SW480 (cell line): ENCODE data around the gene PTPRQ.
A peak's percentile ranks its signal among the peaks of the same experiment; 100 is the strongest.

Experiments used
- DNase-seq: peaks from one replicate; pipeline ENCODE4 v3.0.0-alpha.2; 2016; ENCODE audit warnings: low spot score

Gene PTPRQ

DNA sequence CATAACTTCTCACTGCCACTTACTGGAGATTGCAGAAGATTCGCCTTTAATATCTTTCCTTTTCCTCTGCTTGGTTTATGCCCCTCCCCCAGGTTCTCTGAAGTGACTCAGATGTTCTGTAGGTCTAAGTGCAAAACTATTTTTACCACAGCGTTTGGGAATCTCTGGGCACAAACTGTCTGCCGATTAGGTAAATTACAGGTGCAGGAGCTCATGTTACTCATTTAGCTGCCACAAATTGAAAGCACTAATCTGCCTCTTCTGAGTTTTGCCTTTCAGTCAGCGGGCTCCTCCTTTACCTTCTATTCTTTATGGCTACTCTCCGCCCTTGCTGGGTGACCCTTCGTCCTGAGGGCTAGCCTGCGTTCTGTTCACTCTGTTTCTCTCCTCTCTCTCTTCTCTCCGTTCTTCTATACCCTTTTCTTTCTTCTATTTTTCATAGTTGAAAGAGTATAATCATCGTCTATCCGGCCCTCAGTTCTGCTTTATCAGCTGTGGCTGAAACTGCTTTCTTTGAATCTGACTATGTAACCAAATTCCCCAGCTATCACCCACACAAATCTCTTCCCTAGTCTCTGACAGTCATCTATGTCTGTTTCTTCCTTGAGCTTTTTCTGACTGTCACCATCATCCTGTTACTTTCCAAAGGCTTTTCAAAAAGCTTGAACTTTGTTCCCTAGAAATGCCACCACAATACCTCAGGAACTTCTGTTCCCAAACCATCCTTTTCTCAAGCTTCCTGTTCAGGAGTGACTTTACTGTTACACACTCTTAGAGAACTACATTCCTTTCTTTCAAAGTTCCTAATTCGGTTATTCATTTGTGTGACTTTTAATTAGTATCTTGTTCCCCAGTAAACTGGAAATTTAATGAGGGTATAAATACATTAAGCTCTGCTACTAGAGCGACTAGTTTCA is 259.1 kb downstream of the PTPRQ start:
- peak; percentile 56 for DNase-seq

DNA sequence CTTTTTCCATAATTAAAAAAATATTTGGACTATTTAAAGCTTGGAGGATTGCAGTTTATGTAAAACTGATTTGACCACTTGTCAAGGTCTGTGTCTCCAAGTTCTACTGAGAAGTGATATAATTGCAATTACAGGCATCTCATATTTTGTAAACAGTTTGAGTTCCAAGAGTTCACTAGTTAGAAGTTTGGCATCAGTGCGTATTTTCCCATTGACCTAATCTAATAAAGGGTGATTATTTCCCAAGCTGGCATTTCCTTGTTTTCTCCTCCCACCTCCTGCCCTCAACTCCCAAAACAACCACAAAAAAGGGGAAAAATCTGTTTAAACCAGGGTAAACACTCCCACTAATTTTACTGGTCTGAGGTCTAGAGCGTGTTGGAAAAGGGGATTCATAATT is 260.4 kb downstream of the PTPRQ start:
- no peak for DNase-seq

DNA sequence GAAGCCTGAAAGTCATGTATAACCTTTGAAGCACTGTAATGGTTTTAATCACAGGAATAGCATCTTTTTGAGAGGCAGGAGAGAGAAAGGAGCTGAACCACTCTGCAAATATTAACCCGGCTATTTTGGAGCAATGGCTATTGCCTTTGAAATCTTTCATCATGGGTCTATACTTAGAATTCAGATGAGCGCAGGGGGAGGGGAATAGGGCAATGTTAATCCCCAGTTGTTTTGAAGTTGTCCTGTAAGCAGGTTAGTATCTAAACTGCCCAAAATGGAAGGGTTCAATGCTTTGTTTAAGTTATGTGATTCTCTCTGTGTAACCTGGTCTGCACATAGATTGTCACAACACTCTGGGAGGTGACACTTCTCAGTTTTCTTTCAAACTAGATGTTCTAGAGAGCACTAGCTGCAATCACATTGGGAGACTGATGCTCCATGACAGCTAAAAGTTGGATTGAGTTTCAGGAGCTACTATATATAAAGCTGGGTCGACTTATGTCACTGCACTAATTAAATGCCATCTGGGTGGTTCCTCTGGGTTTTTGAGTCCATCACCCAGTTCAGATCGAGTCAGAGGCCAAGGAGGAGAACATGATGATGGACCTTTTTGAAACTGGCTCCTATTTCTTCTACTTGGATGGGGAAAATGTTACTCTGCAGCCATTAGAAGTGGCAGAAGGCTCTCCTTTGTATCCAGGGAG is 263.2 kb downstream of the PTPRQ start, which contains the start of gene MYF6:
Gene MYF6, plus strand, starts transcription at position 509 of the 704 bp plus-strand sequence. Its CDS starts 86 bp downstream, at position 595.
- no peak for DNase-seq

DNA sequence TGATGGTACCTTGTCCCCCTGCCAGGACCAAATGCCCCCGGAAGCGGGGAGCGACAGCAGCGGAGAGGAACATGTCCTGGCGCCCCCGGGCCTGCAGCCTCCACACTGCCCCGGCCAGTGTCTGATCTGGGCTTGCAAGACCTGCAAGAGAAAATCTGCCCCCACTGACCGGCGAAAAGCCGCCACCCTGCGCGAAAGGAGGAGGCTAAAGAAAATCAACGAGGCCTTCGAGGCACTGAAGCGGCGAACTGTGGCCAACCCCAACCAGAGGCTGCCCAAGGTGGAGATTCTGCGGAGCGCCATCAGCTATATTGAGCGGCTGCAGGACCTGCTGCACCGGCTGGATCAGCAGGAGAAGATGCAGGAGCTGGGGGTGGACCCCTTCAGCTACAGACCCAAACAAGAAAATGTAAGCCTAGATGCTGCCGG is 263.8 kb downstream of the PTPRQ start:
- DNase-seq = no peak

DNA sequence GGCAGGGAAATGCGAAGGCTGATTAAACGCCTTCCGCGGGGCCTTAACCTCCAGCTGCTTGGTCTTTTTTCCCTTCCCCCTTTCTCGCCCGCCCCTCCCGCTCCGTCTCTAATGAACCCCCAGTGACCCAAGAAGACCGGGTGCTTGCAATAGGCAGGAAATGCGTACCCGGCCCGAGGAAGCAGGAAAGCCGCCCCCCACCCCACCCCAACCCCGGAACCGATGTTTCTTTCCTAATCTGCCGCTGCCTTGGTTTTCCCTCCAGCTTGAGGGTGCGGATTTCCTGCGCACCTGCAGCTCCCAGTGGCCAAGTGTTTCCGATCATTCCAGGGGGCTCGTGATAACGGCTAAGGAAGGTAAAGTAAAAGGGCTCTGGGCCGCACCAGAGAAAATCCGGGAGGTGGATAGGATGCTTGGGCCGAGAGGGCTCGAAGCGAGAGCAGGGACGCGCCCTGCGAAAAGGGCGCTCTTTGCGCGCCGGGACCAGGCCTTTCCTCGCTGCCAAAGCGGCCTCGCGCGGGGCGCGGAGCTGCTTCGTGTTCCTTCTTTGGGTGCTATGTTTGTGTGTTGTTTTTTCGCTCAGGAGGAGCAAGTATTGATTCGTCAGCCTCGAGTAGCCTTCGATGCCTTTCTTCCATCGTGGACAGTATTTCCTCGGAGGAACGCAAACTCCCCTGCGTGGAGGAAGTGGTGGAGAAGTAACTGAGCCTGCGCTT is 264.4 kb downstream of the PTPRQ start:
- no peak for DNase-seq

DNA sequence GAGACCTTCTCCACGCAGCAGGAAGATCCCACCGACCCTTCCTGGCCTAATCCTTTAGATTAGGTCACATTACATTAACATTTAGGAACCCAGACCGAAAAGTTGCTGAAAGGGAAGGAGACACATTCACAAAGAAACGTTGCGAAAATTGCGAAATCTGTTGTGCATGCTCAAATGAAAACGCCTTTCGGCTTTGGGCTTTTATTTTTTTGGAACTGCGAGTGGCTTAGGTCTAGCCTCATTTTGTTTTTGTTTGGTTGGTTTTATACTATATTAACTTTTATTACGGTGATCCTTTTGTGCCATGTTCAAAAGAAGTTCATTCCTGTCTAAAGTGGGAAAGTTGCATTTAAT is 264.9 kb downstream of the PTPRQ start:
- no peak for DNase-seq

DNA sequence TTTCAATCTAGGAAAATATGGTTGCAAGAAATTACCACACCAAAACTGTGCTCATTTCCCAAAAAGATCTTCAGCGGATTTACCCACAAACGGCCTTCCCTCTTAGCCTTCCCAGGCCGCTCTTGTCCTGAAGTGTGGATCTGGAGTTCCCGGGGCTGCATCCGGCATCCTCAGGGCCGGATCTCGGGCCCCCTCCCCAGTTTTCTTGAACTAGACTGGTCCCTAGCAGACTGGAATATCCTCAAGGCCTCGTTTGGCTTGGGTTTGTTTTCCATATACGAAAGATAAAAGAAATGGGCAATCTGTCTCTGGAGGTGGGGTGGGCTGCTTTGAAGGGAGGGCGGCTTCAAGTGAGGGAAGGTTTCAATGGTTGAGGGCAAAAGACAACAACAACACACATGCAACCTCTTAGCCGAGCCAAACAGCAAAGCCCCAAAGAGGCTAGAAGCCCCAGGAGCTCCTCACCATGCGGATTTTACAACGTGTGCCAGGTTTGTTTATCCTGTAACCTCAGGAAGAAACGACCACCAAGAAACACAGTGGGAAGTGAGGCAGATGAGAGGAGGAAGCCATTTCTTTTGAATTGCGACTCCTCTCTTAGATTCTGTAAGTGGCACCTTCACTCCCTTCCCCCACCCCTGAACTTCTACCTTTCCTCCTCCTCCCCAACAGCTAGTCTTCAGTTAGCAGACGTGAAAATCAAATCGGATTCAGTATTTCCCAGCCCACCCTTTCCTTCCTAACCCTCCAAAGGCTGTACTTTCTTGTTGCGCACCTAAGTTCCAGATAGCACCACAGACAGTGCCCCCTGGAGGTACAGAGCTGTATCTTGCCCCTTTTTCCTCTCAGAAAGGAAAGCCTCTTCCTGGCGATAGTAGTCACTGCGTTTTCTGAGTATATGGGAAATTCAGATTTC is 266.0 kb downstream of the PTPRQ start:
- no peak for DNase-seq

DNA sequence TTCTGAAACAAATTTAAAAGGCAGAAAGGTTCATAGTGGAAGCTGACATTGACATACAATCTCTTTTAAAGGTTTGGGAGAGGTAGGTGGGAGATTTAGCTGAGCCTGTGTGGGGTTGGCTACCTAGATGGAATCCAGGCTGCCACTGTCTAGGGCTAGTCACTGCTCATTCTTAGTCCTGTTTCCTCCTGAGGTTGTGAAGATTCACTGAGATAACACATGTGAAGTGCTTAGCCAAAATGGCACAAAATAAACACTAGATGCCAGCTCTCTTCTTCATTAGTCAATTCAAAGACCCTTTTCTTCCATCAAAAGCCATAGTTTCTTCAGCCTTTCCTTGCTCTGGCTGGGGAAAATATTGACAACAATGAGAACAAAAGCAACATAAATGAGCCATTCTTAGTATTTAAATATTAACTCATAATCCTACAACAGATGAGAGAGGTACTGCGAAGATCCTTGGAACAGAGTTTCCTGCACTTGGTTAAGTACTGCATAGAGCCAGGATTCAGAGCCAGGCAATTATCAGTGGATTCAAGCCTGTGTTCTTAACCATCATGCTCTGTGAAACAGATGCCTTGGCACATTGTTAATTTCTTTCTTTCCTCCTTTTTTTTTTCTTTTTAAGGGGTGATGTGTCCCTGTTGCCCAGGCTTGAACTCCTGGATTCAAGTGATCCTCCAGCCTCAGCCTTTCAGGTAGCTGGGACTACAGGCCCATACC is 266.9 kb downstream of the PTPRQ start:
- no peak for DNase-seq

DNA sequence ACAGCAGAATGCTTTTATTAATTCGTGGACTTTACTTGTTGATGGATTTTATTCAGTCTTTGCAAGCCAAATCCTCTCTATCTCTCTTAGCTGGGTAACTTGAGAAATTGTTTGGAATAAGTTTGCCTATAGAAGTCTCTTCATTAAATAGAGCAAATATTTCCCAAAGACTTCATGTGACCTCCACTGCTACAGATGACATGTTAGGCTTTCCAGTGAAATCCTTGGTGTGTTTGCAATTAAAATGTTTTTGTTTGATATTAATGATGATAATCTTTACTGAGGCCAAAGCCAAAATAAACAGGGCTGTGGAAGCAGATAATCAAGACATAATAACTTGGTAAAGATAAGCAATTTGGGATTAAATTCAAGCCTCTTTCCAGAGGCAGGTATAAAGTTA is 267.8 kb downstream of the PTPRQ start:
- DNase-seq = no peak

DNA sequence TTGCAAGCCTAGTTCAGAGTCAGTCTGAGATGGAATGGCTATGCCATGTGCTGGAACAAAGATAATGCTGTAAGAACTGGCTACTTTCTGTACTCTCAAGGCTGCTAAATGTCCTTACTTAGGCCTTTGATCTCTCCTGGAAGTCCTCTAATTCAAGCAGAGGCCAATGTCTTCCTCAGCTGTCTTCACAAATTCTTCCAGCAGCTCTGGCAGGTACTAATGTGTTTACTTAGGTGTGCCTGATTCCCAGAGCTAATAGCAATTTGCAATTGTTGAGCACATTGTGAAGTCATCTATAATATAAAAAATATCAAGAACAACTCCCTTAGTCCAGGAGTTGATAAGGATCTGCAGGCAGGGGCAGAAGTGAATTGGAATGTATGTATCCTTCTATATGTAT is 268.8 kb downstream of the PTPRQ start:
- no peak for DNase-seq

DNA sequence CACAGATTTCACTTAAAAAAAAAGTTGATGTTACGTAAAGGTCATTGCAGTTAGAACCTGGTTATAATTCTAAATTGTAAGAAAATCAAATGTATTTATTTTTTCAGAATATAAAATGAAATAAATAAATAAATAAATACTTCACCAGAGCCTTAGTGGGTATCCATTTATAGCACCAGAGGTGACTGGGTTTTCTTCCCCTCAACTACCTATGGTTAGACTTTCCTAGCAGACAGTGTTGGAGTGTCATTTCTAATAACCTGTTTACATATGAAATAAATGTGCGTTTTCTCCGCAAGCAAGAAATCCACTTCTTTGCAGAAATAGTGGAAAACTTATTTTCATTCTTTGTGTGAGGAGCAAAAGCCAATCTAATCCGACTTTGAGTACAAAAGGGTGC is 269.4 kb downstream of the PTPRQ start:
- no peak for DNase-seq

DNA sequence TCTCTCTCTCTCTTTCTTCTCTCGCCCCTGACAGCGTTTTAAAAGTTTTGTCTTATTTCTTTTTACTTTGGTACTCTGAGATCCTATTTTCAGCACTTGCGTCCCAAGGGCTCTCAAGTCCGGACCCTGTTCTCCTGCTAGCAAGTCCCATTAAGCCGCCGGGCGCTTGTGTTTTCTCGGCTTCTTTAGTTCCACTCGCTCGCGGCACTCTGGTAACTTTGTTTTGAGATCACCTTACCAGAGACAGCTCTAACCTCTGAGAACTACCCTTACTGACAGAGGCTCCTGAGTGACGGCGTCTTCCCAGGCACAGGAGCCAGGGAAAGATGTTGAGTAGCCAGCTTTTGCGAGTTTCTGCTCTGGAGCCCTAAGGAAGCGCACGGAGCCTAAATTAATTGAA is 270.0 kb downstream of the PTPRQ start:
- DNase-seq = no peak

DNA sequence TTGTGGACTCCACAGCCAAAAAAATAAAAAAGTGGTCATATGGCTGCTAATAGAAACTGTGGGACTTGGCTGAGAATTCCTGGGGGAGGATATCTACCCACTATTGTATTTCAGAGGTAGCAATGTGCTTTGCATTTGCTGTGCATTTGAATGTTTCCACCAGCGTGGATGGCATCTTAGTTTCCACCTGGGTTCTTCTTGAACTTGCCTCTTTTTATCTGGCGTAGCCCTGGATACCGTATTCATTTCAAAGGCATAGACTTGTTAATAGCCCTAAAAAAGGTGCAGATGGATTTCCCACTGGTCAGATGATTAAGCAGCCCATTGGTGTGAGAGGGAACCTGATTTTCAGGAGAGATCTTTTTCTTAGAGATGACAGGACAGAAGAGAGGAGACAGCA is 270.8 kb downstream of the PTPRQ start:
- DNase-seq = no peak

DNA sequence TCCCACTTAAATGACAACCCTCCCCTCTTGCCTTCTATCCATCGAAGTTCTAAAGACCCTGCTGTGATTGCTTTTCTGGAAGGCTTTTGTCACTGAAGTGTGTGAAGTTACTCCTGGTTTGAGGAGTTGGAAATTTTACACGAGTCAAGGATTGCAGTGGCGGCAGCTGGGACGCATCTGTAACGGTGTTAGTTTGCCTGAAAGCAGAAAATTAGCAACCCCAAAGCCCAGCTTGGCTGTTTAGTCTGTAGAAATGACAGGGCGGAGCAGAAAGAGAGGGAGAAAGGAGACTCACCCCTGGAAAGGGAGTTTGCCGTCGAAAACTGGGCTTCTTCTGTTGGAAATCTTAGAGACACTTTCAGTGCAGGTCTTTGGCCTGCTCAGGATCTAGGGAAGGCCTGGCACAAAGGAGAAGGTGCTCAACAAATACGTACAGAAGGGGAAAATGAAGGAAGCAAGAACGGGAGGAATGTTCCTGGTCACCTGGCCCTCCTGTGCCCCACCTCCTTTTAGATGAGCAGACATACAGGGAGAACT is 271.7 kb downstream of the PTPRQ start:
- DNase-seq = no peak

DNA sequence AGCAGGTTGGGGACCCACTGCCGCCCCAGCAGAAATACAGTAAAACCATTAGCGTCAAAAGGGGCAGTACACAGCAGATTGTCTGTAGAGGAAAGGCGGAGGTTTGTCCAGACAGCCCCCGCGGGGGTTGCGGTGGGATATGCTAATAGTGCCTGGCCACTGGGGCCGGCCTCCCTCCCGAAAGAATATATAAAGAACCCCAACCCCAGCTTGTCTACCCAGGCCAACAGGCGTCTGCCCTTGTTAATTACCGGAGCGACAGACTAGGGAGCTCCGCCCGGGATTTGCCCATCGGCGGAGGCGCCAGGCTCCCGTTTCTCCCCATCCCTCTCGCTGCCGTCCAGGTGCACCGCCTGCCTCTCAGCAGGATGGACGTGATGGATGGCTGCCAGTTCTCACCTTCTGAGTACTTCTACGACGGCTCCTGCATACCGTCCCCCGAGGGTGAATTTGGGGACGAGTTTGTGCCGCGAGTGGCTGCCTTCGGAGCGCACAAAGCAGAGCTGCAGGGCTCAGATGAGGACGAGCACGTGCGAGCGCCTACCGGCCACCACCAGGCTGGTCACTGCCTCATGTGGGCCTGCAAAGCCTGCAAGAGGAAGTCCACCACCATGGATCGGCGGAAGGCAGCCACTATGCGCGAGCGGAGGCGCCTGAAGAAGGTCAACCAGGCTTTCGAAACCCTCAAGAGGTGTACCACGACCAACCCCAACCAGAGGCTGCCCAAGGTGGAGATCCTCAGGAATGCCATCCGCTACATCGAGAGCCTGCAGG is 272.8 kb downstream of the PTPRQ start, which contains the start of gene MYF5:
Gene MYF5, plus strand, starts transcription at position 217 of the 774 bp plus-strand sequence. Its CDS starts 152 bp downstream, at position 369.
- DNase-seq = no peak

DNA sequence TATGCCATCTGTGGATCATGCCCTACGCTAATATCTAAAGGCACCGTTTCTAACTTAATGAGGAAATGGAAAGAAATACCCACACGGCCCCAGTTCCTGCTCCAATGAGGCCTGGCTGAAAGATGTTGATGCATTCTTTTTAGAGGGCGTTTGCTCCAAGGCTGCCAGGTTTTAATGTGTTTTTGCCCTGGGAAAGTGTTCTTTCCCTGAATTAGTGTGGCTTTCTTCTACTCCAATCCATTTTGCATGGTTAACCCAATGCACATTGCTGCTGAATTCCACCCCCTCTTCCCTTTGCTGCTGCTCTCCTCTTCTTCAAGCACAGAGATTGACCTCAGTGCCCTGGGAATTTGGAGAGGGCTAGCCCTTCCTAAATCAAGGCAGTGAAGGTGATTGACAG is 273.8 kb downstream of the PTPRQ start:
- DNase-seq = no peak

DNA sequence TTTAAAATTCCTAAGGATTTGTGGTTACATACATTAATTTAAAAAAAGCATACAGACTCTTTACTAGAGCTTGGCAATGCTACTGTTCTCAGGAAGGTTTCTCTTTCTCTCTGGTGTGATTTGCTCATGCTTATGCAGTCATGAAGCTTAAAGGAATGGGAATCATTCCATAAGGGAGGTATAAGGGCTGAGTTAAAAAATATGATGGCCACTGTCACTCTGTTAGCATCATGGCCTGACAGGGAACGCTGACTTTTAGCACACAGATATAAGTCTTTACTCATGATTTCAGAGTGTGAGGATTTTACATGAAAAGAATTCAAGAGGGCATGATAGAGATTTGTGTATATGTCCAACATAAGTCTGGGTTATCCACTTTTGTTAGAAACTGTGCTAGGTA is 276.5 kb downstream of the PTPRQ start:
- DNase-seq = no peak

DNA sequence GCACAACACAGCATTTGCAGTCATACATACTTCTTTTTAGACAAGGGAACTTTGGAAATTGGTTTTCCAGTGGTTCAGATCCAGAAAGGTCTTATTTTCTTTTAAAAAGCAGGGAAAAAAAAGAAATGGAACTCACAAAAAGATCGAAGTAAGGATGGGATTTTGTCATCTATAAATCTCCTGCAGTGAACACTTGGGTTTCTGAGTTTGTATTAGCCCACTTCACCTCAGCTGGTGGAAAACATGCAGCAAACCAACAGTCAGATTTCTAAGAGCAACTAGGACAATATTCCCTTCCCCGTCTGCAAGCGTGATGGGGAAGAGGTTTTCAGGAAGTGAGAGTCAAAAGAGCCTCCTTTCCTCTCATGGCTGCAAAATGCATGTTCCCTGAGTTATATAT is 277.3 kb downstream of the PTPRQ start:
- DNase-seq = no peak
